HG03460 (cell line): ENCODE data around the gene PRRX1.

Source experiments
- ATAC-seq: cut with Tn5 transposase; IDR thresholded peaks from one replicate; pipeline ENCODE4 v1.9.1; 2021; ENCODE audit not compliant: unreplicated experiment

Gene PRRX1

GRCh38 chr1:170686291-170686690, 22.4 kb downstream of the PRRX1 start:
- no peak for ATAC-seq

GRCh38 chr1:170687621-170688020, 23.7 kb downstream of the PRRX1 start:
- no peak for ATAC-seq

- ATAC-seq = no peak
These were observed 27.3 kb downstream of the PRRX1 start for GRCh38 chr1:170691258-170691657.

GRCh38 chr1:170692866-170693575, 29.1 kb downstream of the PRRX1 start:
- no peak for ATAC-seq

- ATAC-seq = no peak
These were observed 30.4 kb downstream of the PRRX1 start for GRCh38 chr1:170694172-170694926.

- ATAC-seq = no peak
These were observed 32.1 kb downstream of the PRRX1 start for GRCh38 chr1:170695955-170696590.

GRCh38 chr1:170696591-170697290, 32.8 kb downstream of the PRRX1 start:
- ATAC-seq = no peak

GRCh38 chr1:170697316-170697715, 33.4 kb downstream of the PRRX1 start:
- ATAC-seq = no peak

- ATAC-seq = no peak
These were observed 34.7 kb downstream of the PRRX1 start for GRCh38 chr1:170698301-170699275.

DNA sequence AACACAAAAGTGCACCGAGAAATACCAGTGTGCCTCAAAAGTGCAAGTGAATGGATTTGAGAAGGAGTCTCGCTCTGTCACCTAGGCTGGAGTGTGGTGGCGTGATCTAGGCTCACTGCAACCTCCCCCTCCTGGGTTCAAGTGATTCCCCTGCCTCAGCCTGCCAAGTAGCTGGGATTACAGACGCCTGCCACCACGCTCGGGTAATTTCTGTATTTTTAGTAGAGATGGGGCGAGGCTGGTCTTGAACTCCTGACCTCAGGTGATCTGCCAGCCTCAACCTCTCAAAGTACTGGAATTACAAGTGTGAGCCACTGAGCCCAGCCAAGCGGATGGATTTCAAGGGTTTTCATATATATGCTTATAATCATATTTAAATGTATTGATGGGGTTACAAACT, 35.8 kb downstream of the PRRX1 start:
- no peak for ATAC-seq

GRCh38 chr1:170700842-170701615, 37.1 kb downstream of the PRRX1 start:
- ATAC-seq = no peak

- ATAC-seq = no peak
These were observed 38.0 kb downstream of the PRRX1 start for GRCh38 chr1:170701962-170702361.

DNA sequence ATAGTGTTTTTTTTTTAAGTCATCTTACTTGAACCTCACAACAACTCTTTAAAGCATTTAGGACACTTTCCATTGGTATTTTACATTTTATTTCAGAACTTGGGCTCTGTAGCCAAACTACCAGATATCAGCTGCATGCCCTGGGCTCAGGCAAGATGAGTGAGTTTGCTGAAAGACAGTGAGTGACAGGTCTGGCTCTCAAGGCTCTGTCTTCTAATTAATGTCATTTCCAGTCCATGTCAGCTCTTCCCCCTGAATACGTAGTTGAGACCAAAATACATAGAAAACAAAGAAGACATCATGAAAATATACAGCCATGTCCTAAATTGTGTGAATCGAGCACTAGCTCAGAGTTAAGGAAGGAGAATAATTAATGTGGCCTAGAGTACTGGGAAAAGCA, 39.7 kb downstream of the PRRX1 start:
- no peak for ATAC-seq

GRCh38 chr1:170704256-170704655, 40.3 kb downstream of the PRRX1 start:
- no peak for ATAC-seq

GRCh38 chr1:170705981-170706380, 42.0 kb downstream of the PRRX1 start:
- no peak for ATAC-seq

GRCh38 chr1:170707117-170707516, 43.2 kb downstream of the PRRX1 start:
- ATAC-seq = no peak

GRCh38 chr1:170707959-170708655, 44.2 kb downstream of the PRRX1 start:
- ATAC-seq = no peak

DNA sequence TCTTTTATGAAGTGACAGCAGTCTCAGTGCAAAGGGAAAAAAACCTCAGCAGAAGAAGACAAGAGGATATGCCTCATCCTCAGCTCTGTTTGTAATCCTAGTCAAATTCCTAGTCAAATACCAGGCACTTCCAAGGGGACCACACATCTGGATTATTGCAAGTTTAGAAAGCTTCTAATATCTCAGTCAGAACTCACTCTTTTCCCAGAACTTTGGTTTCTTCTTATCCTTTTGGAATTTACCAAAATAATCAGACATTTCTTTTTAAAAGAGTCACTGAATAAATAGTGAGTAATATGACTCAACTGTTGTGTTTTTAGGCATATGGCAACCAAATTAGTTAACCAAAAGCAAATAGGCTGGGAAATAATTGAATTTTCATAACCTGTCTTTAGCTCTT, 47.8 kb downstream of the PRRX1 start:
- no peak for ATAC-seq

DNA sequence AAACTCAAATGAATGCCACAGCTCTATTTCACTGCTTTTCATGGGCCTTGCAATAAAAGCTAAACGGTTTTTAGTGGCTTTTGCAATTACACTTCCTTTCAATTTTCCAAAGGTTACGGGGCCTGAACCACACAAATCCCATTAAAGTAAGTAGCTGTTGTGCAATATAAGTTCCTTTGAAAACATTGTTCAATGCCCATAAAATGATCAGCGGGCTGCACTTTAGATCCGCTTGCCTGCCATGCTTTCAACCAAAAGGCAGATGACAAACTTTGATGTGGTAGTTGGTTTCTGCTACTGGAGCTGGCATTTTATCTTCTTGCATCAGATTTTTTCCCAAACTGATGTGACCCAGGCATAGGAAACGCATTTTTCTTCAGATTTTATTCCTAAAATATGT, 50.2 kb downstream of the PRRX1 start:
- no peak for ATAC-seq
